DND-41 (cell line): Measurements from ENCODE around the gene GCC1.

Experiments used
- EZH2 ChIP-seq: IDR thresholded peaks from 3 replicates; pipeline ENCODE4 v1.6.1; 2012; ENCODE audit warnings: borderline replicate concordance, low read depth, mild to moderate bottlenecking, moderate library complexity, low read length, inconsistent platforms; ENCODE audit not compliant: severe bottlenecking
- TF ChIP-seq, protein P1 (sequence below): IDR thresholded peaks from 2 replicates; pipeline ENCODE4 v1.5.1; 2012; ENCODE audit warnings: borderline replicate concordance, low read length, moderate library complexity, mild to moderate bottlenecking; ENCODE audit not compliant: poor library complexity, severe bottlenecking; ENCODE audit errors: extremely low read depth

- TF ChIP-seq, protein P1, sequence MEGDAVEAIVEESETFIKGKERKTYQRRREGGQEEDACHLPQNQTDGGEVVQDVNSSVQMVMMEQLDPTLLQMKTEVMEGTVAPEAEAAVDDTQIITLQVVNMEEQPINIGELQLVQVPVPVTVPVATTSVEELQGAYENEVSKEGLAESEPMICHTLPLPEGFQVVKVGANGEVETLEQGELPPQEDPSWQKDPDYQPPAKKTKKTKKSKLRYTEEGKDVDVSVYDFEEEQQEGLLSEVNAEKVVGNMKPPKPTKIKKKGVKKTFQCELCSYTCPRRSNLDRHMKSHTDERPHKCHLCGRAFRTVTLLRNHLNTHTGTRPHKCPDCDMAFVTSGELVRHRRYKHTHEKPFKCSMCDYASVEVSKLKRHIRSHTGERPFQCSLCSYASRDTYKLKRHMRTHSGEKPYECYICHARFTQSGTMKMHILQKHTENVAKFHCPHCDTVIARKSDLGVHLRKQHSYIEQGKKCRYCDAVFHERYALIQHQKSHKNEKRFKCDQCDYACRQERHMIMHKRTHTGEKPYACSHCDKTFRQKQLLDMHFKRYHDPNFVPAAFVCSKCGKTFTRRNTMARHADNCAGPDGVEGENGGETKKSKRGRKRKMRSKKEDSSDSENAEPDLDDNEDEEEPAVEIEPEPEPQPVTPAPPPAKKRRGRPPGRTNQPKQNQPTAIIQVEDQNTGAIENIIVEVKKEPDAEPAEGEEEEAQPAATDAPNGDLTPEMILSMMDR: no peak
- TF ChIP-seq EZH2: no peak
Observed at GRCh38 chr7:127571741-127572505, 13.5 kb downstream of the GCC1 start.
